Osteocyte (in vitro differentiated cells): ENCODE data around the gene PRKAG3. TPM values are rescaled to one million over a fixed set of nuclear protein-coding genes. Genes with fewer than 3 reads are reported as not detected.

Source experiments
- DNase-seq: peaks from one replicate; pipeline ENCODE4 v3.0.0; 2021; ENCODE audit warnings: mixed read lengths; ENCODE audit not compliant: unreplicated experiment; ENCODE audit errors: extremely low spot score
- H3K27ac Mint-ChIP-seq: one replicate; pipeline ENCODE4 v1.8.0; 2021; ENCODE audit warnings: mild to moderate bottlenecking, mixed read lengths; ENCODE audit not compliant: unreplicated experiment
- H3K27me3 Mint-ChIP-seq: one replicate; pipeline ENCODE4 v1.8.0; 2021; ENCODE audit warnings: mixed read lengths; ENCODE audit not compliant: unreplicated experiment
- H3K36me3 Mint-ChIP-seq: one replicate; pipeline ENCODE4 v1.8.0; 2021; ENCODE audit warnings: mixed read lengths; ENCODE audit not compliant: unreplicated experiment
- H3K4me1 Mint-ChIP-seq: one replicate; pipeline ENCODE4 v1.8.0; 2021; ENCODE audit warnings: mixed read lengths; ENCODE audit not compliant: unreplicated experiment
- H3K4me3 Mint-ChIP-seq: one replicate; pipeline ENCODE4 v1.8.0; 2021; ENCODE audit warnings: mild to moderate bottlenecking, moderate library complexity, mixed read lengths; ENCODE audit not compliant: unreplicated experiment
- H3K9me3 Mint-ChIP-seq: one replicate; pipeline ENCODE4 v1.8.0; 2021; ENCODE audit warnings: mixed read lengths; ENCODE audit not compliant: unreplicated experiment
- CTCF ChIP-seq: fragments of 200-600 bp; sonication (generic); IDR thresholded peaks from 2 replicates; pipeline ENCODE4 v1.5.0; 2021; ENCODE audit warnings: antibody characterized with exemption, mild to moderate bottlenecking, moderate library complexity
- total RNA-seq: library from RNA; stranded (reverse); gene quantifications from 2 replicates; pipeline ENCODE4 v1.2.1, GENCODE V29; 2021

Gene PRKAG3
- total RNA-seq, 1 donor from 2014 or later, result not detected

DNA sequence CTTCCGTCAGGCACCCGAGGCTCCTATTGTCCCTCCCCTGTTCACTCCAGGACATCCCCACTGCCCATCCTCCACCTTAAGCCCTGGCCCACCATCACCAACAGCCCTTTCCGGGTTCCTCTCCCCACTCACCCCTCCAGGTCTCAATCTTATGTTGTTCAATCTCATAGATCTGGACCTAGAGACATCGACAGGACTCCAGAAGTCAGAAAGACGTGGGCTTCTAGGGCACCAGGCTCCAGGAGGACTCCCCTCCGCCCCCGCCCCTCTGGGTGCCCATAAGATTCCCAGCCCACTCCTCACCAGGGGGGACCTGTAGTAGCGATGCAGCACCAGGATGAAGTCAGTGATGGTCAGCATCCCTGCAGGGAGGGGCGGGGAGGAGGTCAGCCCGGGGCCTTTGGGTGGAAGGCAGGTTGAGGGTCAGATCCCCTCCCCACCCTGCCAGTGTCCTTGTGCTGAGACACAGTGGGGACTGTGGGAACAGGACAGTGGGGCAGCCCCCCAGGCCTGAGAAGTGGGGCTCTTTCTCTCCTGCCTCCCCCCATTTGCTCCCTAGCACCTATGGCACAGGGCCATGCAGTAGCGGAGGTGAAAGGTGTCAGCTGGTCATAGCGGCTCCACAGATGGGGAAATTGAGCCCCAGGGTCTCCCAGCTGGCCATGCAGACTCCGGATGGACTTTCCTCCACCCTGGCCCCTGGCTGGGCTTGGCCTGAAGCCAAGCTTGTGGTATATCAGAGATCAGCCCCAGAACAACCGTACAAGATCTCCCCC is 3.7 kb downstream of the PRKAG3 start:
- no peak for DNase-seq
- Mint-ChIP-seq H3K9me3 (no peaks in the 10 kb centered on the region), H3K27me3 (peaks cover 33% of the 10 kb centered on the region), H3K36me3 (no peaks in the 10 kb centered on the region), H3K4me1 (peaks cover 8% of the 10 kb centered on the region), H3K27ac (no peak overlapping the region), H3K4me3 (no peak overlapping the region)
- no peak for TF ChIP-seq CTCF

DNA sequence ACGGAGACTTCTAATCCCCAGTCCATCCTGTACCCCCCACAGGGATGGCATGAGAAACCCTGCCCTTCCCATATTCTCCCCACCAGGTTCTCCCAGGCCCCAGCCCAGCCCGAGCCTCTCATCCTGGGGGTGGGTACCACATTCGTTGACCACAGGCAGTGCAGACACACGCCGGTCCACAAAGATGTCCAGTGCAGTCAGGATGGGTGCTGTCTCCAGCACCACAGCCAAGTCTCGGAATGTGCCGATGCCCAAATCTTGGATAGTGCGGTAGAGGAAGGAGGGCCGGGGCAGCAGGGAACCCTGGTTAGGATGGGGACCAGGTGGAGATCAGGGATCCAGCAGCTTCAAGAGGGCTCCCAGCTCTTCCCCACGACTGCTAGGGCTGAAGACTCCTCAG is 4.8 kb downstream of the PRKAG3 start:
- H3K9me3 Mint-ChIP-seq, result no peaks in the 10 kb centered on the region
- no peak for DNase-seq
- no peak for TF ChIP-seq CTCF
- no peaks in the 10 kb centered on the region for H3K36me3 Mint-ChIP-seq
- H3K4me1 Mint-ChIP-seq, result no peaks in the 10 kb centered on the region
- peaks cover 35% of the 10 kb centered on the region for H3K27me3 Mint-ChIP-seq
- H3K27ac Mint-ChIP-seq, result no peak overlapping the region
- no peak overlapping the region for H3K4me3 Mint-ChIP-seq

DNA sequence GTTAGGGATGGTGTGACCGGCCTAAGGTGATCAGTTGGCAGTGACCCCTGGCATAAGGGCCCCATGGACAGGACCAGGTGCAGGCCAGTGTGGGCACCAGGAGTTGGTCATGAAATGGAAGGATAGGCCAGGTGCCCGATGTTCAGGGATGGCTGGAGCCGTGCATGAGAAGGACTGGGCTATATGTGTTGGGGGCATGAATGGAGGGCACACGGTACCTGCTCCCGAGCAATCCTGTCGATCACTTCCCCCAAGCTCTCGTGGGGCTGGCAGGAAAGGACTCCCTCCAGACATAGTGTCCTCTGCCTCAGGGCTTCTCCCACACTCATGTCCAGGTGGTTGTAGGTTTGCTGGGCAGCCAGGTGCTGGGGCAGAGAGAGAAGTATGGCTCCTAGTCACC is 7.6 kb downstream of the PRKAG3 start:
- H3K36me3 Mint-ChIP-seq, result no peaks in the 10 kb centered on the region
- no peak overlapping the region for H3K27ac Mint-ChIP-seq
- H3K4me1 Mint-ChIP-seq, result no peaks in the 10 kb centered on the region
- peak; percentile 66 for DNase-seq
- no peaks in the 10 kb centered on the region for H3K9me3 Mint-ChIP-seq
- no peak for TF ChIP-seq CTCF
- peaks cover 33% of the 10 kb centered on the region for H3K27me3 Mint-ChIP-seq
- H3K4me3 Mint-ChIP-seq, result no peak overlapping the region

DNA sequence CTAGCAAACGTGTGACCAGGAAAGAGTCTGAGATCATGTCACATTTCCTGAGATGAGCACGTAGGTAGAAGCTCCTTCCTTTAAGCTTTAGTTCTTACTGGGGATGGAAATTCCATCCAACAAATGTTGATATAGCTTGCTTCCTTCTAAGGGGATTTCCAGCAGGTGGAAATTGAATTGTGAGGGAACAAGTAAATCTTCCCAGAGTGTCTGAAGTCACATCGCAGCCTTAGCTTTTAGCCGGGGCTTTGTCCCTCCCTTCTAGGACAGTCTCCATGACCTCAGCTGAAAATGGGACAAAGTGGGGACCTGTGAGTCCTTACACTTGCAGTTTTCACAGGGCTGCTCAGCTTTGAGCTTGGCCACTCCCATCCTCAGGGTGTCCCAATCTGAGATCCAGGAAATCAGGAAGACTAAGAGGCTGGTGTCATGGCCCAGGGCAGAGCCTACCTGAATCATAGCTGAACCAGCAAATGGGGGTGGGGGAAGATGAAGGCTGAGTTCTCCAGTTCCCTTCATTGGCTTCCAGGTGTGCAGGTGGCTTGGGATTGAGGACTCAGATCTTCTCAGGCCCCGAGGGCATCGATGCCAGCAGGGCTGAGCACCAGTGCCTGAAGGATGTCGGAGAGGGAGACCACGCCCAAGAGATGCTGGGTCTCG is 8.3 kb downstream of the PRKAG3 start:
- DNase-seq, result peak; percentile 66
- Mint-ChIP-seq H3K27ac (no peak overlapping the region), H3K4me3 (no peak overlapping the region), H3K4me1 (no peaks in the 10 kb centered on the region), H3K36me3 (peaks cover 4% of the 10 kb centered on the region), H3K27me3 (peaks cover 33% of the 10 kb centered on the region), H3K9me3 (no peaks in the 10 kb centered on the region)
- no peak for TF ChIP-seq CTCF

DNA sequence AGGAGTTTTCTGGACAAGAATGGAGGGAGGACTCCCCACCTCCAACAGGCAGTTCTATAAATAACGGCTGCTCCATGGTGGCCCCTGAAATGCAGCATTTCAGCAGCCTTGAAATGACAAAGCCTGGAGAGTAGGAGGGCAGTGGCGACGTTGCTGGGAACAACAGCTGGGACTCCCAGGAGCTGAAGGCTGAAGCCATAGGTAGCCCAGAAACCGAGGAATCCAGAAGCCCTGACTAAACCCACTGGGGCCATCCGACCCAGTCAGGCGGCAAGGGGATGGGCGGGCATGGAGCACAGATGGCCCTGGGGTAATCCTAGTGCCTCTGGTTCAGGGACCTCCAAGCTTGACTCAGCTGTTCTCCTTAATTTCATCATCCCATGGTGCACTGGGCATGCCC is 9.0 kb downstream of the PRKAG3 start:
- DNase-seq, result peak; percentile 68
- no peaks in the 10 kb centered on the region for H3K4me1 Mint-ChIP-seq

More for the DNA sequence above, 9.0 kb downstream of the PRKAG3 start:
- Mint-ChIP-seq H3K27me3 (peaks cover 32% of the 10 kb centered on the region), H3K27ac (no peak overlapping the region), H3K9me3 (no peaks in the 10 kb centered on the region), H3K4me3 (no peak overlapping the region), H3K36me3 (peaks cover 6% of the 10 kb centered on the region)
- TF ChIP-seq CTCF, result no peak
